Vagina (tissue), 2 donors: ENCODE data around the gene NEUROD2. TPM values are rescaled to one million over a fixed set of nuclear protein-coding genes. Genes with fewer than 3 reads are reported as not detected.

Experiments used
- DNase-seq, 2 donors: peaks; one replicate each; pipeline ENCODE4 v3.0.0-alpha.2; 2017; ENCODE audit errors: extremely low spot score in 2 of 2
- H3K27ac ChIP-seq: fragments of 200-600 bp; sonication (generic); one replicate; pipeline ENCODE4 v1.5.1; 2019
- H3K27me3 ChIP-seq: fragments of 200-600 bp; sonication (generic); one replicate; pipeline ENCODE4 v1.5.1; 2019
- H3K36me3 ChIP-seq, 2 donors: fragments of 200-600 bp; sonication (generic); one replicate each; pipeline ENCODE4 v1.5.1; 2017 to 2019
- H3K4me1 ChIP-seq: fragments of 200-600 bp; sonication (generic); one replicate; pipeline ENCODE4 v1.5.1; 2019
- H3K4me3 ChIP-seq, 2 donors: fragments of 200-600 bp; sonication (generic); 1 replicate in 1 of 2; 2 replicates in 1 of 2; pipeline ENCODE4 v1.5.1; 2016 to 2019
- H3K9me3 ChIP-seq: fragments of 200-600 bp; sonication (generic); one replicate; pipeline ENCODE4 v1.5.1; 2019
- CTCF ChIP-seq, 3 experiments: fragments of 450-650 bp in 2 of 3; fragments of 200-600 bp in 1 of 3; sonication (generic) in 1 of 3; IDR thresholded peaks; one replicate each; pipeline ENCODE4 v1.5.1; 2017 to 2019; ENCODE audit warnings: antibody characterized with exemption in 3 of 3, mild to moderate bottlenecking in 2 of 3, moderate library complexity in 2 of 3
- POLR2A ChIP-seq, 2 donors: fragments of 450-650 bp; IDR thresholded peaks; one replicate each; pipeline ENCODE4 v1.6.1; 2017; ENCODE audit warnings: antibody characterized with exemption in 2 of 2, mild to moderate bottlenecking in 2 of 2, moderate library complexity in 2 of 2
- POLR2AphosphoS5 ChIP-seq, 2 donors: sonication (generic); formaldehyde crosslinking; IDR thresholded peaks; one replicate each; pipeline ENCODE4 v1.9.0; 2017; ENCODE audit warnings: antibody characterized with exemption in 2 of 2, mild to moderate bottlenecking in 2 of 2, low read depth in 1 of 2; ENCODE audit not compliant: insufficient read depth in 1 of 2
- intact Hi-C: fragments of 100-400 bp; cut with DNase I; formaldehyde crosslinking; loops from one replicate; pipeline ENCODE4 v1.15.1; 2023
- total RNA-seq: library from RNA; depleted of rRNA; stranded (reverse); fragments of >200 nt; gene quantifications from one replicate; pipeline ENCODE4 v1.2.3, GENCODE V29; 2016

NEUROD2 gene
- total RNA-seq, 1 donor from 2014 or later = not detected

GRCh38 chr17:39599665-39600231 lies 8.0 kb downstream of the NEUROD2 start:
- DNase-seq = no peak
- Histone ChIP-seq H3K27me3 (peaks cover 32% of the 10 kb centered on the region), H3K4me1 (peaks cover 34% of the 10 kb centered on the region), H3K4me3 (no peak overlapping the region), H3K27ac (no peak overlapping the region), H3K9me3 (no peaks in the 10 kb centered on the region), H3K36me3 (no peaks in the 10 kb centered on the region)
- intact Hi-C loops = no loop called here
- no peak for TF ChIP-seq POLR2AphosphoS5 (IDR thresholded peaks at IDR 0.05; ENCODE audit: insufficient read depth in 1 of 2, low read depth in 1 of 2)

DNA sequence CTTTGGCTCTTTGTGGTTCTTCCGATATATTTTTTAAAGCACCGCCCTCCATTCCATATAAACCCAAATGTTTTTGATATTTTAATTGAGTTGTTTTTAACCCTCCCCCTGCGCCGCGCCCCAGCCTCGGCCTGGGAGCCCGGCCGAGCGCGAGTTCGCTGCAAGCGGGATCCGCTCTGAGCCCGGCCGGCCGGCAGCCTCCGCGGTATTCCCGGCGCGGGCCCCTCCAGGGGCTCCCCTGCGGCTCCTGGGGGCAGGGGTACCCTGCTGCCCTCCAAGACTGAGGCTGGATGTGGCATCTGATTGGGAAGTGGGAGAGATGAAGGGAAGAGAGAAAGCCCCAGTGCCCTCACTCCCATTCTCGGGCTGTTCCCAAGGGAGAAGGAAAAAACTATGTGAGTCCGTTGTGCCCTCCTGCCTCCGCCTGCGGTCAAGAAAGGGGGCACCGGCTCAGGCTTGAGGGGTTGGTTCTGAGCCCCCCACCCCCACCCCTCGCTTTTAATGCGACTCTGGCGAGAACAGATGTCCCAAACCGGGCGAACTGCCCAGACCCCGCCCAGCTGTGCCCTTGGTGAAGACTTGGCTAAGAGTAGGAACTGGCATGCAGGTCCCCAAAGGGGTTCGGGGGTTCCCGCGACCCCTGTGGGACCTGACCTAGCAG lies 8.6 kb downstream of the NEUROD2 start:
- intact Hi-C loops = no loop called here
- Histone ChIP-seq H3K36me3 (no peaks in the 10 kb centered on the region), H3K4me3 (no peak overlapping the region), H3K27ac (no peak overlapping the region), H3K4me1 (peaks cover 33% of the 10 kb centered on the region), H3K27me3 (peaks cover 29% of the 10 kb centered on the region), H3K9me3 (no peaks in the 10 kb centered on the region)
- no peak for DNase-seq
- TF ChIP-seq POLR2A (IDR thresholded peaks at IDR 0.05) = no peak
- TF ChIP-seq POLR2AphosphoS5 (IDR thresholded peaks at IDR 0.05; ENCODE audit: insufficient read depth in 1 of 2, low read depth in 1 of 2) = no peak
- no peak for TF ChIP-seq CTCF (IDR thresholded peaks at IDR 0.05)

GRCh38 chr17:39598630-39599003 lies 9.1 kb downstream of the NEUROD2 start:
- TF ChIP-seq POLR2A (IDR thresholded peaks at IDR 0.05) (no peak), CTCF (IDR thresholded peaks at IDR 0.05) (no peak), POLR2AphosphoS5 (IDR thresholded peaks at IDR 0.05; ENCODE audit: insufficient read depth in 1 of 2, low read depth in 1 of 2) (no peak)
- no peaks in the 10 kb centered on the region for H3K36me3 ChIP-seq
- peaks cover 33% of the 10 kb centered on the region for H3K4me1 ChIP-seq
- no peak for DNase-seq
- H3K27ac ChIP-seq = no peak overlapping the region
- no peaks in the 10 kb centered on the region for H3K9me3 ChIP-seq
- no peak overlapping the region for H3K4me3 ChIP-seq
- H3K27me3 ChIP-seq = peaks cover 24% of the 10 kb centered on the region
- intact Hi-C loops = no loop called here

GRCh38 chr17:39598047-39598481 lies 9.7 kb downstream of the NEUROD2 start:
- no peak for TF ChIP-seq POLR2A (IDR thresholded peaks at IDR 0.05)
- TF ChIP-seq CTCF (IDR thresholded peaks at IDR 0.05) = no peak
- TF ChIP-seq POLR2AphosphoS5 (IDR thresholded peaks at IDR 0.05; ENCODE audit: insufficient read depth in 1 of 2, low read depth in 1 of 2) = no peak
- peaks cover 24% of the 10 kb centered on the region for H3K27me3 ChIP-seq

DNA sequence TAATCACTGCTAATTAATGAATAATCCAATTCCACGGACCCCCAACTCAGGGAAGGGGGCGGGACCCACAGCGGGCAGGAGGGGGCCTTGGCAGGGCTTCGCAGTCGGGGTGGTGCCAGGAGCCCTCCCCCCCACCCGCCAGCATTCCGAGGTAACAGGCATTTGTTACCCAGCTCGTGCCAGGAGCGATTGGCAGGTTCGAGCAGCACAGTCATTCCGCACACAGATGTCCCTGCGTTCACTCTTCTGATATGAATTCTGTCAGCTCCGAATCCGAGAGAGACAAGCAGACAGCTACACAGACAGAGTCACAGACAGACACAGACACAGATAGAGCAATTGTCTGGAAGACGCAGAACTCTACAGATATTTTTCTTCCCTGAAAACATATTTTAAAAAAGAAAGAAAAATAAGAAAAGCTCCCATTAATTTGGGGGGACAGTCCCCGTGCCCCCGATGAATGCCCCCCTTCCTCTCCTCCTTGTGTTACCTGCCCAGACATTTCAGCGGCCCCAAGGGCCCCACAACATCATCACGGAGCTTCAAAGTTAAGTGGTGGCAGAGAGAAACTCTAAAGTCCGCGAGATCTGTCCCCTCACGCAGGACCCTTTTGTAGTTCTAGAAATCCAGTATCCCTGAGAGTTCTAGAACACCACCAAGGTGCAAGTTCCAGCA lies 10.2 kb downstream of the NEUROD2 start:
- intact Hi-C loops = no loop called here
- H3K9me3 ChIP-seq = no peaks in the 10 kb centered on the region
- no peak overlapping the region for H3K27ac ChIP-seq
- TF ChIP-seq POLR2A (IDR thresholded peaks at IDR 0.05) (no peak), POLR2AphosphoS5 (IDR thresholded peaks at IDR 0.05; ENCODE audit: insufficient read depth in 1 of 2, low read depth in 1 of 2) (no peak), CTCF (IDR thresholded peaks at IDR 0.05) (no peak)
- no peak overlapping the region for H3K4me3 ChIP-seq
- peaks cover 24% of the 10 kb centered on the region for H3K27me3 ChIP-seq
- peaks cover 33% of the 10 kb centered on the region for H3K4me1 ChIP-seq
- no peaks in the 10 kb centered on the region for H3K36me3 ChIP-seq
- DNase-seq = no peak

More at GRCh38 chr17:39598047-39598481, 9.7 kb downstream of the NEUROD2 start:
- intact Hi-C loops = no loop called here
- H3K36me3 ChIP-seq = no peaks in the 10 kb centered on the region
- H3K4me1 ChIP-seq = peaks cover 33% of the 10 kb centered on the region
- H3K9me3 ChIP-seq = no peaks in the 10 kb centered on the region
- no peak for DNase-seq
- H3K4me3 ChIP-seq = no peak overlapping the region
- H3K27ac ChIP-seq = no peak overlapping the region
